COLO668 (cell line): Measurements from ENCODE around the gene MARK1.

Experiments used
- DNase-seq: peaks from one replicate; lab custom pipeline; 2025; ENCODE audit not compliant: unreplicated experiment; lab: John Stamatoyannopoulos, UW

Gene MARK1

GRCh38 chr1:220708936-220709801 is 181.2 kb downstream of the MARK1 start:
- peak; percentile 46 for DNase-seq

- no peak for DNase-seq
Observed at GRCh38 chr1:220710333-220710732, 182.4 kb downstream of the MARK1 start.

GRCh38 chr1:220711056-220711809 is 183.3 kb downstream of the MARK1 start:
- DNase-seq: no peak
